ENCODE results near the gene ZHX3. TPM values are rescaled to one million over a fixed set of nuclear protein-coding genes. Genes with fewer than 3 reads are reported as not detected.

Gene ZHX3
- total and polyA plus RNA-seq, 2 of the 13 experiments (the other 11 are each of a cell fraction or from before 2014, with no cell fraction given) = 8.4 to 11.7 TPM

- TF ChIP-seq ZNF567 (CRISPR knock-in tag; IDR thresholded peaks at IDR 0.05; ENCODE audit: borderline replicate concordance) (peak; percentile 97), TBX2 (CRISPR knock-in tag; IDR thresholded peaks at IDR 0.05; ENCODE audit: borderline replicate concordance) (no peak; the same call in 1 of the 2 replicates), HMGXB3 (CRISPR knock-in tag; IDR thresholded peaks at IDR 0.05; ENCODE audit: borderline replicate concordance) (peak; percentile 14; the same call in 1 of the 2 replicates), SMC3 (IDR thresholded peaks at IDR 0.05; ENCODE audit: low read length) (peak; percentile 75), MYPOP (CRISPR knock-in tag; IDR thresholded peaks at IDR 0.05) (0 out of 2 replicates have a peak, but pooled peaks have one; percentile 11), GLMP (CRISPR knock-in tag; IDR thresholded peaks at IDR 0.05; ENCODE audit: borderline replicate concordance) (no peak), ZNF276 (CRISPR knock-in tag; IDR thresholded peaks at IDR 0.05; ENCODE audit: low read depth) (peak; percentile 66; the same call in 1 of the 2 replicates), ZNF333 (CRISPR knock-in tag; IDR thresholded peaks at IDR 0.05; ENCODE audit: borderline replicate concordance) (no peak), DNMT3B (CRISPR knock-in tag; conservative IDR thresholded peaks at IDR 0.05) (no peak), SP1 (IDR thresholded peaks at IDR 0.05) (no peak), SP1 (CRISPR knock-in tag; IDR thresholded peaks at IDR 0.05) (peak; percentile 53), MYC (CRISPR knock-in tag; IDR thresholded peaks at IDR 0.05; ENCODE audit: borderline replicate concordance) (peak; percentile 44; the same call in 1 of the 2 replicates), RERE (CRISPR knock-in tag; IDR thresholded peaks at IDR 0.05; ENCODE audit: low read depth) (no peak), MTA1 (CRISPR knock-in tag; IDR thresholded peaks at IDR 0.05; ENCODE audit: borderline replicate concordance) (peak; percentile 58; the same call in 1 of the 2 replicates), ZNF724P (CRISPR knock-in tag; IDR thresholded peaks at IDR 0.05; ENCODE audit: borderline replicate concordance) (no peak), BRCA1 (CRISPR knock-in tag; IDR thresholded peaks at IDR 0.05) (peak; percentile 34; the same call in 1 of the 2 replicates)
Measured at GRCh38 chr20:41339957-41340326, 22.4 kb upstream of the ZHX3 start (continued).
